Body of pancreas (tissue), 4 donors: ENCODE results near the gene PTPN6.

Source experiments
- POLR2A ChIP-seq, 3 donors: fragments of 450-650 bp; IDR thresholded peaks; one replicate each; pipeline ENCODE4 v1.6.1; 2016; ENCODE audit warnings: antibody characterized with exemption in 3 of 3, mild to moderate bottlenecking in 2 of 3
- TF ChIP-seq, protein P1 (sequence below), 7 experiments: fragments of 450-650 bp in 4 of 7; fragments of 200-600 bp in 3 of 7; sonication (generic) in 3 of 7; IDR thresholded peaks; one replicate each; pipeline ENCODE4 v1.5.1; 2016 to 2019; ENCODE audit warnings: antibody characterized with exemption in 7 of 7

DNA sequence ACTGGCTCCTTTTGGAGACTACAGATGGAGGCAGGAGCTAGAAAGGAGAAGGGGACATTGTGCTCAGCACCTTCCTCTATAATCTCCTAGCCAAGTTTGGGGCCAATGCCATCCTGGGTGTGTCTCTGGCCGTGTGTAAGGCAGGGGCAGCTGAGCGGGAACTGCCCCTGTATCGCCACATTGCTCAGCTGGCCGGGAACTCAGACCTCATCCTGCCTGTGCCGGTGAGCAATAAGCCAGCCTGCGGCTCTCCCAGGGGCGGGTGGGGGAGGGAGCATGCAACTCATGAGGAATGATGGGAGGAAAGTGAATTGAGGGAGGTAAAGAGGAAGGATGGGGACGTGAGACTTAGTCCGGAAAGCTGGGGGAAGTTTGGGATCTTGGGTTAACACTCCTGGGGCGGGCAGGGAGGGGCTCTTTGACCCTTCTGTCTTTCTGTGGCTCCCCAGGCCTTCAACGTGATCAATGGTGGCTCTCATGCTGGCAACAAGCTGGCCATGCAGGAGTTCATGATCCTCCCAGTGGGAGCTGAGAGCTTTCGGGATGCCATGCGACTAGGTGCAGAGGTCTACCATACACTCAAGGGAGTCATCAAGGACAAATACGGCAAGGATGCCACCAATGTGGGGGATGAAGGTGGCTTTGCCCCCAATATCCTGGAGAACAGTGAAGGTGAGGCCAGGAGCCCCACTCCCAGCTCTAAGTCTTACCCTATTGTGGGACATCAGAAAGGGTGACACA lies 33.5 kb upstream of the PTPN6 start:
- TF ChIP-seq, protein P1, sequence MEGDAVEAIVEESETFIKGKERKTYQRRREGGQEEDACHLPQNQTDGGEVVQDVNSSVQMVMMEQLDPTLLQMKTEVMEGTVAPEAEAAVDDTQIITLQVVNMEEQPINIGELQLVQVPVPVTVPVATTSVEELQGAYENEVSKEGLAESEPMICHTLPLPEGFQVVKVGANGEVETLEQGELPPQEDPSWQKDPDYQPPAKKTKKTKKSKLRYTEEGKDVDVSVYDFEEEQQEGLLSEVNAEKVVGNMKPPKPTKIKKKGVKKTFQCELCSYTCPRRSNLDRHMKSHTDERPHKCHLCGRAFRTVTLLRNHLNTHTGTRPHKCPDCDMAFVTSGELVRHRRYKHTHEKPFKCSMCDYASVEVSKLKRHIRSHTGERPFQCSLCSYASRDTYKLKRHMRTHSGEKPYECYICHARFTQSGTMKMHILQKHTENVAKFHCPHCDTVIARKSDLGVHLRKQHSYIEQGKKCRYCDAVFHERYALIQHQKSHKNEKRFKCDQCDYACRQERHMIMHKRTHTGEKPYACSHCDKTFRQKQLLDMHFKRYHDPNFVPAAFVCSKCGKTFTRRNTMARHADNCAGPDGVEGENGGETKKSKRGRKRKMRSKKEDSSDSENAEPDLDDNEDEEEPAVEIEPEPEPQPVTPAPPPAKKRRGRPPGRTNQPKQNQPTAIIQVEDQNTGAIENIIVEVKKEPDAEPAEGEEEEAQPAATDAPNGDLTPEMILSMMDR (IDR thresholded peaks at IDR 0.05) = no peak
- no peak for TF ChIP-seq POLR2A (IDR thresholded peaks at IDR 0.05)
